LNCAP (cell line): ENCODE measurements around the gene PTGR3.

Source experiments
- CTCF ChIP-seq: fragments of 450-650 bp; IDR thresholded peaks from 2 replicates; pipeline ENCODE4 v1.5.1; 2017; ENCODE audit warnings: mild to moderate bottlenecking

The PTGR3 gene

DNA sequence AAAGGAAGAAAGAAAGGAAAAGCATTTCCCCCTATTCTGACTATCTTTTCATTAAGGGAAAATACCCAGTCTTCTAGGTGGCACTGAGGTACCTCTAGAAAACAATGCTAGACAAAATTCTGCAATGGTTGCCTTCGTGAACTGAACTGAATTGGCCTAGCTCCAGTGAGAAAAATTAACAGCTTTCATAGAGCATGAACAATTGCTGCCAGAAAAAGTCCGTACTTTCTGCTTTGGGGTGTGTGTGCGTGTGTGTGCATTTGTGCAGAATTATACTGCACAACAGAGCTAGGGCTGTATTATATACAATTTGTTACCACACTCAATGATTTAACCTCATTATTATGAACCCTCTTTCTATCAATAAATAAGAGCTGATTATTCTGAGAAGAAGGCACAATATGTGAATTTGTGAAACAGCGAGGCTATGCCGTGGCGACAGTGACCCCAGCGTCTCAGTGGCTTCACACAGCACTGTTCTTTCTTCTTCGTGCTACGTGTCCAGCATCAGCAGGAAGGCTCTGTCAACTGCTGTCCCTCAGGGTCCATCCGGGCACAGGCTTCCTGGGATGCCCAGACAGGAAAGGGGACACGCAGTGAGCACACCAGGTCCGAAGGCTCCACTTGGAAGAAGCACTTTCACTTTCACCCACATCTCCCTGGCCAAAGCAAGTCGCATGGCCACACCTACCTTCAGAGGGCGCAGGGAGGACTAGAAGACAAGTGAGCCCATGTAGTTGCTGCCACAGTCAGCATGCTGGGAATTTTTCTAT lies 47.5 kb downstream of the PTGR3 start:
- no peak for TF ChIP-seq CTCF

DNA sequence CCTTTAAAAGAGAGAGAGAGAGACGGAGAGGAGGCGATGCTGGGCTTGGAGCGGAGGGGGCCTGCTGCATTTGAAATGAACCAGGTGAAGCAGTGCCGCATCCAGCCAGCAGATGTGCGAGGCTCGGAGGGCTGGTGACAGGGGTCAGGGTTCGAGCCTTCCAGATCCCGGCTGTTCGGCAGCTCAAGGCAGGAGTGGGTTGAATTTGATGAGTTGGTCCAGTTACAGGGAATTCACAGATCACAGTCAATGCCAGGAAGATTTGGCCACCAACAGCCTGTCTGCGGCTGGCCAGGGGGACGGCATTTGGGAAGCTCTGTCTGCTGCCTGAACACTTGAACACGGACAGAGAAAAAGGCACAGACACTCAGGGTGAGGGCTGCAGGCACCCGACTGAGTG lies 48.6 kb downstream of the PTGR3 start:
- no peak for TF ChIP-seq CTCF

DNA sequence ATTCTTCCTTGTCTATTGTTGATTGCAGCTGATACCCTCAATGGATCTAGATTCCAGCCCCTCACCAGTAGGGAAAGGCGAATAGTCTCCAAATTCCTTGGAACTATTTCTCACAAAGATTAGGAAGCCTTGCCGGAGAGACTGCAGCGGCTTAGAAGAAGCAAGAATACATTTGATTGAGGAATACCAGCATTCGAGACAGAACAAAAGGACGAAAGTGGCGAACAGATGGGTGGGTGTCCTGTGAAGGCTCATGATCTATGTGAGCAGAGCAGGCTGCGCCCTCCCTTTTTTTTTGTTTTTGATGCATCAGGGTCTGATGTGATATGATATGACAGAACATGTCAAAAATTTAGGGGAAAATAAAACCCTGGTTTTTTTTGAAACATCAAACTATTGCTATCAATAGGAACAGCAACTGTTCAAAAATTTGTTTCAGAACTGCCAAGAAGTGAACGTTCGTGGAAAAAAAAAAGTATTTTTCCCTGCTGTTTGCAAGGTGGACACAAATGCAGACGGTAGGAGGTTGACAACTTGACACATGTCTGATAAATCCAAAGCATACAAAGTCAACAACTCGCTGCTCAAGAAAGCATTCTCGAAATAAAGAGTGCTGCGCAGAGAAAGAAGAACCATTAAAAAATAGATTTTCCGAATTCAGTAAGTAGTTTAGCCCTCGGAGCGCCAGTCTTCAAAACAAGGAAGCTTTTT lies 49.1 kb downstream of the PTGR3 start:
- TF ChIP-seq CTCF: no peak

DNA sequence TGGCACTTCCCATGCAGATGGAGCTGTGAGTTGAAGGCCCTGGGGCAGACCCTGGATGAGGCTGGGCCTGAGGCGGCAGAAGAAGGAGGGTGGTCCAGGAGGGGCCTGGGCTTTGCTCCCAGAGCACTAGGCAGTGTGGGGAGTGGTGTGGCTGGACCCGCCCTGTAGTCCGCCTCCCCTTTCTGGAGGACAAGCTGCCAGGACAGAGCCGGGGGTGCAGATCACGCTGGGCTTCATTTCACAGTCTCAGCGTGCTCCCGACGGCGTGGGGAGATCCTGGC lies 49.8 kb downstream of the PTGR3 start:
- TF ChIP-seq CTCF: no peak
